OCI-LY7 (cell line): Measurements from ENCODE around the gene SHC2. TPM values are rescaled to one million over a fixed set of nuclear protein-coding genes. Genes with fewer than 3 reads are reported as not detected.

Source experiments
- BruUV-seq: library from RNA; stranded (reverse); fragments of 400-500 nt; replicated peaks from 2 replicates; lab custom pipeline; 2021; lab: Mats Ljungman, UMichigan
- CTCF ChIA-PET: fragments of 300-600 bp; sonication (Branson Sonifier 250); formaldehyde crosslinking; loops from one replicate; lab custom pipeline; 2022; ENCODE audit warnings: antibody characterized with exemption; ENCODE audit not compliant: unreplicated experiment; lab: Charles Lee
- POLR2A ChIA-PET: fragments of 300-600 bp; sonication (Branson Sonifier 250); formaldehyde crosslinking; loops from one replicate; lab custom pipeline; 2022; ENCODE audit warnings: antibody characterized with exemption; lab: Charles Lee
- DNase-seq: peaks from one replicate; pipeline ENCODE4 v3.0.0-alpha.2; 2015; ENCODE audit warnings: low spot score
- H2AFZ ChIP-seq: fragments of 200-600 bp; sonication (generic), shearing (Covaris generic); 2 replicates; pipeline ENCODE4 v1.6.1; 2014; ENCODE audit warnings: mild to moderate bottlenecking, antibody characterized with exemption, low read length, moderate library complexity
- H3K27ac ChIP-seq: fragments of 200-600 bp; sonication (generic); 2 replicates; pipeline ENCODE4 v1.5.1; 2014; ENCODE audit warnings: mixed run types, low read depth, mild to moderate bottlenecking, moderate library complexity, low read length, inconsistent platforms; ENCODE audit not compliant: poor library complexity, severe bottlenecking
- H3K36me3 ChIP-seq: fragments of 200-600 bp; sonication (generic); 2 replicates; pipeline ENCODE4 v1.6.1; 2014; ENCODE audit warnings: mild to moderate bottlenecking, antibody characterized with exemption, low read length, moderate library complexity, mixed read lengths; ENCODE audit not compliant: insufficient read depth
- H3K4me1 ChIP-seq: fragments of 200-600 bp; sonication (generic); 2 replicates; pipeline ENCODE4 v1.5.1; 2014; ENCODE audit warnings: mild to moderate bottlenecking, low read length; ENCODE audit not compliant: insufficient read depth, poor library complexity, severe bottlenecking
- H3K4me2 ChIP-seq: fragments of 200-600 bp; sonication (generic); 2 replicates; pipeline ENCODE4 v1.6.1; 2014; ENCODE audit warnings: mild to moderate bottlenecking, low read length
- H3K4me3 ChIP-seq: fragments of 200-600 bp; sonication (generic); 2 replicates; pipeline ENCODE4 v1.5.1; 2014; ENCODE audit warnings: mild to moderate bottlenecking, low read depth, low read length; ENCODE audit not compliant: poor library complexity, severe bottlenecking
- H3K79me2 ChIP-seq: fragments of 200-600 bp; sonication (generic); 2 replicates; pipeline ENCODE4 v1.6.1; 2016; ENCODE audit warnings: low read depth, mild to moderate bottlenecking, low read length, moderate library complexity, mixed read lengths; ENCODE audit not compliant: insufficient read depth
- H3K9me2 ChIP-seq: fragments of 200-600 bp; sonication (generic); 2 replicates; pipeline ENCODE4 v1.6.1; 2016; ENCODE audit warnings: mild to moderate bottlenecking, low read length, mixed read lengths; ENCODE audit not compliant: insufficient read depth
- H3K9me3 ChIP-seq: fragments of 200-600 bp; sonication (generic); 2 replicates; pipeline ENCODE4 v1.6.1; 2014; ENCODE audit warnings: mild to moderate bottlenecking, mixed run types, low read length, mixed read lengths
- H4K20me1 ChIP-seq: fragments of 200-600 bp; sonication (generic); 2 replicates; pipeline ENCODE4 v1.6.1; 2014; ENCODE audit warnings: mild to moderate bottlenecking, antibody characterized with exemption, low read length, moderate library complexity, mixed read lengths; ENCODE audit not compliant: insufficient read depth
- EZH2phosphoT487 ChIP-seq: fragments of 200-600 bp; sonication (generic); IDR thresholded peaks from 2 replicates; pipeline ENCODE4 v1.6.1; 2018; ENCODE audit warnings: low read depth, borderline replicate concordance, mild to moderate bottlenecking, mixed run types, antibody characterized with exemption, low read length, moderate library complexity, mixed read lengths
- intact Hi-C: fragments of 100-400 bp; cut with micrococcal nuclease; formaldehyde crosslinking; loops from one replicate; pipeline ENCODE4 v1.10.0; 2022; ENCODE audit not compliant: unreplicated experiment
- total RNA-seq, 2 experiments: library from RNA; depleted of rRNA in 1 of 2; stranded (reverse); fragments of >200 nt in 1 of 2; shearing (Covaris generic) in 1 of 2; gene quantifications; 2 replicates each; pipeline ENCODE4 v1.2.3, GENCODE V29; 2014 to 2022
- TF ChIP-seq, protein P1 (sequence below): fragments of 200-600 bp; sonication (generic); conservative IDR thresholded peaks from 2 replicates; pipeline ENCODE4 v1.5.1; 2014; ENCODE audit warnings: mild to moderate bottlenecking, antibody characterized with exemption, low read length, moderate library complexity, mixed read lengths

Gene SHC2
- total RNA-seq, 2 experiments from 2014 or later = 0.28 to 0.65 TPM

DNA sequence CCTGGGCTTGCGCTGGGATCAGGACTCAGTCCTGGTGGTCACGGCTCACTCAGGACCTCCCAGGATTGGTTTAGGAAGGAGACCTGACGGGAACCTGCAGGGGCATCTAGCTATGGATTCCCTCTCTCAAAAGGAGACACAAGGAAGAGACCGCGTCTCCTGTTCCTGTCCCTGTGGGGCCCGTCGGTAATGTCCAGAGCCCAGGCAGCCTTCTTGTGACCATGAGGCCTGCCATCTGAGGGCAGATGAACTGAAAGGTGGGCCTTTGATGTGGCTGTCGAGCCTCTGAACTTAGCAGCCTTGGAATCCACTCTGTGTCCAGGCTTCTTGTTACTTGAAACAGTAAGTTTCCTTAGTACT lies 84.7 kb downstream of the SHC2 start:
- H3K4me1 ChIP-seq = peaks cover 10% of the 10 kb centered on the region
- no peak overlapping the region for H3K4me2 ChIP-seq
- no peaks in the 10 kb centered on the region for H4K20me1 ChIP-seq
- no peak overlapping the region for H3K4me3 ChIP-seq
- CTCF ChIA-PET = no interaction called here
- H3K36me3 ChIP-seq = no peaks in the 10 kb centered on the region
- H3K9me3 ChIP-seq = no peaks in the 10 kb centered on the region
- intact Hi-C loops = no loop called here
- no peak overlapping the region for H2AFZ ChIP-seq
- BruUV-seq = no TSS peak
- no peak overlapping the region for H3K27ac ChIP-seq
- no peaks in the 10 kb centered on the region for H3K79me2 ChIP-seq
- DNase-seq = no peak
- POLR2A ChIA-PET = no interaction called here
- no peaks in the 10 kb centered on the region for H3K9me2 ChIP-seq
- TF ChIP-seq, protein P1, sequence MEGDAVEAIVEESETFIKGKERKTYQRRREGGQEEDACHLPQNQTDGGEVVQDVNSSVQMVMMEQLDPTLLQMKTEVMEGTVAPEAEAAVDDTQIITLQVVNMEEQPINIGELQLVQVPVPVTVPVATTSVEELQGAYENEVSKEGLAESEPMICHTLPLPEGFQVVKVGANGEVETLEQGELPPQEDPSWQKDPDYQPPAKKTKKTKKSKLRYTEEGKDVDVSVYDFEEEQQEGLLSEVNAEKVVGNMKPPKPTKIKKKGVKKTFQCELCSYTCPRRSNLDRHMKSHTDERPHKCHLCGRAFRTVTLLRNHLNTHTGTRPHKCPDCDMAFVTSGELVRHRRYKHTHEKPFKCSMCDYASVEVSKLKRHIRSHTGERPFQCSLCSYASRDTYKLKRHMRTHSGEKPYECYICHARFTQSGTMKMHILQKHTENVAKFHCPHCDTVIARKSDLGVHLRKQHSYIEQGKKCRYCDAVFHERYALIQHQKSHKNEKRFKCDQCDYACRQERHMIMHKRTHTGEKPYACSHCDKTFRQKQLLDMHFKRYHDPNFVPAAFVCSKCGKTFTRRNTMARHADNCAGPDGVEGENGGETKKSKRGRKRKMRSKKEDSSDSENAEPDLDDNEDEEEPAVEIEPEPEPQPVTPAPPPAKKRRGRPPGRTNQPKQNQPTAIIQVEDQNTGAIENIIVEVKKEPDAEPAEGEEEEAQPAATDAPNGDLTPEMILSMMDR = no peak
- no peak for TF ChIP-seq EZH2phosphoT487

DNA sequence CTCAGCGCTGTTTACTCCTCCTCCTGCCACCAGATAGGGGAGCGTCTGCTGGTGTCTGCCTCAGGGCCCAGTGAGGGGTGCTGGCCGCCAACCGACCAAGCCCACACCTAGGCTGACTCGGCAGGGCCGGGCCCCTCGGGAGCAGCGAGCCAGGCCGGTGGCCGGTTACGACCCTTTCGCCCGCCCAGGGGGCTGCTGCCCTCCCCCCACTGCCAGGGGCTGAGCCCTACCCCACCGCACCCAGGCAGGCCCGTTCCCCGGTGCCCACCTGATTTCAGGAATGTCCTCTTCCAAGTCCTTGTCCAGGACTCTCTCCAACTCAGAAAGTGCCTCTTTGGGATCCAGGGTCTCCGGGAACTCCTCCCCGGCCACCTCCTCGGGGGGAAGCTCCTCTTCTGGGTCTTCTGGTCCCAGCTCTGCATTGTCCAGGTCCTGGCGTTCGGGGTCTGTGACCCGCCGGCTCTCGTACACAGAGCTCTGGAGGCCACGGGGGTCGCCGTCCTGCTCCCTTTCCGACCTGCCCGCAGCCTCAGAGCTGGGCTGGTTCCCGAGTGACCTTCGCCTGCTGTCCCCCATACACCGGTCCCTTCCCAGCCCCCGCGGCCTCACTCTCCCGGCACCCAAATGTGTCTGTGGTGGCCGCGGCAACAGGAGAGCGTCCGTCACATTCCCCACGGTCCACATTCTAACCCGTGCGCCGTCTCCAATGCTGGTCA lies 85.3 kb downstream of the SHC2 start:
- Histone ChIP-seq H3K9me3 (no peaks in the 10 kb centered on the region), H3K27ac (no peak overlapping the region), H3K4me1 (peaks cover 10% of the 10 kb centered on the region), H2AFZ (no peak overlapping the region), H3K79me2 (no peaks in the 10 kb centered on the region), H3K36me3 (no peaks in the 10 kb centered on the region), H3K9me2 (no peaks in the 10 kb centered on the region), H4K20me1 (no peaks in the 10 kb centered on the region), H3K4me3 (no peak overlapping the region), H3K4me2 (no peak overlapping the region)
- no peak for DNase-seq
- ChIA-PET CTCF (no interaction called here), POLR2A (no interaction called here)
- BruUV-seq = no TSS peak
- intact Hi-C loops = no loop called here
- TF ChIP-seq, protein P1 = no peak
- no peak for TF ChIP-seq EZH2phosphoT487

DNA sequence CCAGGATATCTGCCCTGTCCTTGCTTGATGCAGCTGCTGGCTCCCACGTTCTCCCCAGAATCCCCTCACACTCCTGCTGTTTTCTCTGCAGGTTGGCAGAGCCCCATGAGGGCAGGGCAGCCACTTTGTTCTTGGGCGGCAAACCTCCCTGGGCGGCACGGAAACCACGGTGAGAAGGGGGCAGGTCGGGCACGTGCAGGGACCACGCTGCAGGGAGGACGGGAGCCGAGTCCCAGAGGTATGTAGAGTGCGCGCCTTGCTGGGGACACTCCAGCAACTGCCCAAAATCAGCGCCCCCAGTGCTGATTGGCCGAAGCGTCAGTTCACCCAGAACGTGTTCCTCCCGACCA lies 86.0 kb downstream of the SHC2 start:
- Histone ChIP-seq H3K9me3 (no peaks in the 10 kb centered on the region), H3K27ac (no peak overlapping the region), H3K4me2 (no peak overlapping the region), H4K20me1 (no peaks in the 10 kb centered on the region), H3K4me1 (peaks cover 10% of the 10 kb centered on the region), H3K4me3 (no peak overlapping the region), H3K9me2 (no peaks in the 10 kb centered on the region), H2AFZ (no peak overlapping the region), H3K79me2 (no peaks in the 10 kb centered on the region), H3K36me3 (no peaks in the 10 kb centered on the region)
- CTCF ChIA-PET = no interaction called here
- no peak for DNase-seq
- intact Hi-C loops = no loop called here
- TF ChIP-seq, protein P1 = no peak
- no TSS peak for BruUV-seq
- POLR2A ChIA-PET = no interaction called here
